Mammary epithelial cell (primary cell): ENCODE data around the gene FSTL4.

Experiments
- EZH2 ChIP-seq: IDR thresholded peaks from 2 replicates; pipeline ENCODE4 v1.6.1; 2012; ENCODE audit warnings: low read length, inconsistent platforms, borderline replicate concordance
- TF ChIP-seq, protein P1 (sequence below), 2 donors: IDR thresholded peaks in 1 of 2; conservative IDR thresholded peaks in 1 of 2; 2 replicates each; pipeline ENCODE4 v1.5.1; 2011 to 2012; ENCODE audit warnings: inconsistent platforms in 2 of 2, low read length in 2 of 2, mild to moderate bottlenecking in 2 of 2, control low read depth in 1 of 2, low read depth in 1 of 2; ENCODE audit not compliant: insufficient read depth in 1 of 2; ENCODE audit errors: extremely low read depth in 1 of 2

- TF ChIP-seq, protein P1, sequence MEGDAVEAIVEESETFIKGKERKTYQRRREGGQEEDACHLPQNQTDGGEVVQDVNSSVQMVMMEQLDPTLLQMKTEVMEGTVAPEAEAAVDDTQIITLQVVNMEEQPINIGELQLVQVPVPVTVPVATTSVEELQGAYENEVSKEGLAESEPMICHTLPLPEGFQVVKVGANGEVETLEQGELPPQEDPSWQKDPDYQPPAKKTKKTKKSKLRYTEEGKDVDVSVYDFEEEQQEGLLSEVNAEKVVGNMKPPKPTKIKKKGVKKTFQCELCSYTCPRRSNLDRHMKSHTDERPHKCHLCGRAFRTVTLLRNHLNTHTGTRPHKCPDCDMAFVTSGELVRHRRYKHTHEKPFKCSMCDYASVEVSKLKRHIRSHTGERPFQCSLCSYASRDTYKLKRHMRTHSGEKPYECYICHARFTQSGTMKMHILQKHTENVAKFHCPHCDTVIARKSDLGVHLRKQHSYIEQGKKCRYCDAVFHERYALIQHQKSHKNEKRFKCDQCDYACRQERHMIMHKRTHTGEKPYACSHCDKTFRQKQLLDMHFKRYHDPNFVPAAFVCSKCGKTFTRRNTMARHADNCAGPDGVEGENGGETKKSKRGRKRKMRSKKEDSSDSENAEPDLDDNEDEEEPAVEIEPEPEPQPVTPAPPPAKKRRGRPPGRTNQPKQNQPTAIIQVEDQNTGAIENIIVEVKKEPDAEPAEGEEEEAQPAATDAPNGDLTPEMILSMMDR (conservative IDR thresholded peaks at IDR 0.05 in 1 of 2, IDR thresholded peaks at IDR 0.05 in 1 of 2; ENCODE audit: extremely low read depth in 1 of 2, insufficient read depth in 1 of 2, low read depth in 1 of 2, low read length in 2 of 2) = no peak
- no peak for TF ChIP-seq EZH2
These were observed 255.3 kb downstream of the FSTL4 start for GRCh38 chr5:133356984-133357421.
